Measurements from ENCODE around the gene USH2A.
A peak's percentile ranks its signal among the peaks of the same experiment; 100 is the strongest.

The USH2A gene

GRCh38 chr1:215842905-215843304 lies 580.3 kb downstream of the USH2A start:
- no peak for FAIRE-seq

DNA sequence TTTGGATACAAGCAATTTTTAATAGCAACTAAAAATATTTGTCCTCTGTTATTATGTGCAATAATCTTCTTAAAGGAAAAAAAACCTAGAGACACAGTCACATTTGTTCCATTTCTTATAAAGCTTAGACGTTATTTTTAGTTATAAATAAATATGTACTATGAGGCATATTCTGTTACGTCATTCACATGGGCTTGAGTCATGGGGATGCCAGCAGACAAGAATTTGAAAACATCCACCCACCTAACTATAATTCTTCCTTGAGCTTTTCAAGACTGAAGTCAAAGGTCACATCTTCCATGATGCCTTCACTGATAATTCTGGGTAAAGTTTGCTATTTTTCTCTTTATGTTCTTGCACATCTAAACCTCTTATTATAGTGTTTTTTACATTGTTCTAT lies 587.3 kb downstream of the USH2A start:
- no peak for FAIRE-seq

- FAIRE-seq: no peak
Measured at GRCh38 chr1:215833941-215834729, 589.1 kb downstream of the USH2A start.

- FAIRE-seq: no peak
Measured at GRCh38 chr1:215830226-215830810, 592.9 kb downstream of the USH2A start.

GRCh38 chr1:215825056-215825455 lies 598.2 kb downstream of the USH2A start:
- FAIRE-seq: no peak

GRCh38 chr1:215824245-215824644 lies 599.0 kb downstream of the USH2A start:
- no peak for FAIRE-seq

DNA sequence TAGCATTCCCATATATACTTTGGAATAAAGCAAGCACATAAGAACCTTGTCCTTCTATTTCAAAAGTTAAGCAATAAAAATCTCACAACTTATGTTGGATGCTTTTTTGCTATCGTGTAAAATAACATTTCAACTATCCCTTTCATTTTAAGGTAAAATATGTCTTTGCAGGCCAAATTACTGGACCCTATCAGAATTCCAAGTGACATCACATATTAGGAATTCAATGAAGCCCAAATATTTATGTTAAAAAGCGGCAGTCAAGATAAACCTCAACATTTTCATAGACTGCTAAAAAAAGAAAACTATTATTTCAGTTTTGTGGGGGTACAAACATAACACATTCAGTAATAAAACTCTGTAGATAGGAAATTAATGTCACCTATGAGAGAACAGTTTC lies 604.1 kb downstream of the USH2A start:
- FAIRE-seq: no peak

DNA sequence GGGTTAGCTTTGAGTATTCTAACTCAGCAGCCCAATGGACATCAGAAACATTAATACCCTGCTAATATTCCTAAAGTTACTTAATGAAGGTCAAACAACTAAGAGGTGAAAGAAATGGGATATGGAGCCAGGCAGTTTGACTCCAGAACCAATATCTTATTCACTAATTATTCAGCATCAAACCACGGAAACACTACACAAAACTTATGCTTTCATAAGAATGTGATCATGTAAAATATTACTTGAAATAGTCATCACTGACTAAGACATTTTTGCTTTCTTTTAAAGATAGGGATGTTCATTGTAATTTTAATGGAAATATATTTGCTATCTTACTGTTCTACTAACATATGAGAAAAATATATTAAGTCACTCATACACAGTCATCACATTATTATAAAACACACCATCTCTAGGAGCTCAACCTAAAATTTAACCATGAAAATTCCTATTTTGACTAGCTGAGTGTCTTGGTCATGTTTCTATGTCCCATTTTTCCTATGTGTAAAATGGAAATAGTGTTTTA lies 615.3 kb downstream of the USH2A start:
- FAIRE-seq: no peak

DNA sequence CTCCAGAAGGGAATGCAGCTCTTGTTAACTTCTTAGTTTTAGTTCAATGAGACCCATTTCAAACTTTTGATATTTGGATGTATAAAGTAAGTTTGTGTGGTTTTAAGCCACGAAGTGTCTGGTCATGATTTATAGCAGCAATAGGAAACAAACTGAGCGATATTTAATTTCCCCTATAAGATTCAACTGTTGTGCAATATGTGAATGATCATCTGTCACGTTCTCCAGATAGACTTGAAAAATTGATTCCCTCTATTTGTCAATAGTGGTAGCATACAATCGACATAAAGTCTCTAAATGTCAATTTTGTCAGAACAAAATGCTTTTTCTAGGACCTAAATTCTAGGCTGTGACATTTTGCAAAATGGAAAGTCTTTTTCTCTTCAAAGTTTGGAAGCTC lies 616.0 kb downstream of the USH2A start:
- no peak for FAIRE-seq

DNA sequence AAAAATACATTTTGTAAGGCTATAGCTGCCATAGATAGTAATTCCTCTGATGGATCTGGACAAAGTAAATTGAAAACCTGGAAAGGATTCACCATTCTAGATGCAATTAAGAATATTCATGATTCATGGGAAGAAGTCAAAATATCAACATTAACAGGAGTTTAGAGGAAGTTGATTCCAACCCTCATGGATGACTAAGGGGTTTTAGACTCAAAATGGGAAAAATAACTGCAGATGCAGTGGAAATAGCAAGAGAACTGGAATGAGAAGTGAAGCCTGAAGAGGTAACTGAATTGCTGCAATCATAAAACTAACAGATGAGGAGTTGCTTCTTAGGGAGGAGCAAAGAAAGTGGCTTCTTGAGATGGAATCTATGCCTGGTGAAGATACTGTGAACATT lies 625.4 kb downstream of the USH2A start:
- FAIRE-seq: no peak

GRCh38 chr1:215794156-215794555 lies 629.1 kb downstream of the USH2A start:
- FAIRE-seq: no peak

DNA sequence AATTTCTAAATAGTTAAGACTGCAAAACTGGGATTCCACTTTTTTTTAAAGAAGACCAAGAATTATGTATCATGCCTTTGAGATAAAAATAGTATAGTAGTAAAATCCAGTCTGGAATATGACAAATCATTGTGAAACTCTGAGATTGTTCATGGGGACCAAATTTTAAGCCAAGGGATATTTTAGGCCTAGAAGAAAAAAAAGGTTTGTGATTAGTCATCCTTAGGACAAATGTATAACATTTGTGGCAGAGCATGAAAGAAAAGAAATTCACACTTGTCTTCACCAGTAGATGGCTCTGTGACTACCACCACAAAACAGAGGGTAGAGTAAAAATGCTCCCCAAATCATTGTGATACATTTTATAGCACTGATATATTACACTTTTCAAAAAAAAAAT lies 630.1 kb downstream of the USH2A start:
- peak; percentile 19 for FAIRE-seq

DNA sequence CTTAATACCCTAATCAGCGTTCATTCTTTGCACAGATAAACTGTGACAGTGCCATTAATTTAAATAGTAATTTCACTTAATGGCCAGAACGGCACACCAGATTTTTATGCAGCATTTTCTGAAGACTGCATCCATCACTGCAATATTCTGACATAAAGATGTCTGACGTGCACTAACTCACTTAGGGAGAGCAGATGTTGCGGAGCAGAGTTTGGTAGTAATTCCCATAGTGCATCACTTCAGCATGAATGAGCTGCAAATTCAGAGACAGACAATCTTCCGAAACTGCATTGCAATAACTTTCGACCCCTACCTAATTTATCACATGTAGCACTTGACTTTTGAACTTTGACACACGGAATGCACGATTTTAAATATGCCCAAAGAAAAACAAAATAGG lies 630.8 kb downstream of the USH2A start:
- no peak for FAIRE-seq

- no peak for FAIRE-seq
Measured at GRCh38 chr1:215789981-215790380, 633.3 kb downstream of the USH2A start.

DNA sequence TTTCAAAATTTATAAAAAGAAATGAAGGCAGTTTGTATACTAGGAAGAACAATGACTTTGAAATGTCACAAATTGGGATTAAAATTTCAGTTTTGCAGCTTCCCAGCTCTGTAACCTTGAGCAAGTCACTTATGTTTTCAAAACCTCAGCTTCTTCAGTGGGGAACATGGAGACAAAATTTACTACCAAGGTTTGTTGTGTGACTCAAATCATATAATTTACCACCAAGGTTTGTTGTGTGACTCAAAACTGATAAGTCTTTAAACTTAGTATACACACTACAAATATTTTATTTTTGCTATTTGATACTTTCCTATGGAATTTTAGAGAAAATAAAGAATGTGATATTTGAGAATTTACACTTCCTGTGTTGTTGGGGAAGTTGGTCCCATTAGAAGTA lies 636.3 kb downstream of the USH2A start:
- FAIRE-seq: no peak

DNA sequence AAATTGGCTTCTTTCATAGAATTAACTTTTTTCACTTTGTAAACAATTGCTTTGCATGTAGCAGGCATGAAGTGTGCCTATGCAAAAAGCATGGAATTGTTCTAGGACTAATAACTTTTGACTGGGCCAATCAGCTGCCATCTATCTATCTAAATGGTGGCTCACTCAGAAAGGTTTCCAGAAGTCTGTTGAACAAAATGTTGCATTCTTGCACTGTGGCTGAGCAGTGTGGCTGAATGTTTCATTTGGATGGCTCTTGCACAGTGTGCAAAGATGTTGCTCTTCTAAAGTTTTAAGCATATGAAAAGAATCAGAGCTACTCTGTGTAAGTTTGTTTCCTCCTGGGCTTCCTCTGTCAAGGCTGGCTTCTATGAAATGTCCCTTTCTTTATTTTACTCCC lies 642.6 kb downstream of the USH2A start:
- FAIRE-seq: no peak

- FAIRE-seq: no peak
Measured at GRCh38 chr1:215780139-215780538, 643.1 kb downstream of the USH2A start.

DNA sequence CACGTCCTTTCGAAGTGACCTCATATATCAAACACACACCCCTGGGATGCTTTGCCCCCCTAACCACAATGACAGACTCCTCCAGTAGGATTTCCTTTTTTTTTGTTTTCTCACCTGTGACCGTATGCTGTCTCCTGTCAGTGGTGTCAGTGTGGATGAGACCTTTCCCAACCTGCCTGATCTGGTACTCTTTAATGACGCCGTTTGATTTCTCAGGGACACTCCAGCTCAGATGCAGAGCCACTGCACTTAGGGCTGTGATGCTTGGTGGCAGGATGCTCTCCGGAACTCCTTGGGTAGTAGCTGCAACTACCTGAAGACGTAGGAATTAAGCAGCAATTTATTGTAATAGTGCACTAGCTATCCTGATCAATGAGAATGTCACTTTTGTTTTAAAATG lies 643.5 kb downstream of the USH2A start:
- FAIRE-seq: no peak

DNA sequence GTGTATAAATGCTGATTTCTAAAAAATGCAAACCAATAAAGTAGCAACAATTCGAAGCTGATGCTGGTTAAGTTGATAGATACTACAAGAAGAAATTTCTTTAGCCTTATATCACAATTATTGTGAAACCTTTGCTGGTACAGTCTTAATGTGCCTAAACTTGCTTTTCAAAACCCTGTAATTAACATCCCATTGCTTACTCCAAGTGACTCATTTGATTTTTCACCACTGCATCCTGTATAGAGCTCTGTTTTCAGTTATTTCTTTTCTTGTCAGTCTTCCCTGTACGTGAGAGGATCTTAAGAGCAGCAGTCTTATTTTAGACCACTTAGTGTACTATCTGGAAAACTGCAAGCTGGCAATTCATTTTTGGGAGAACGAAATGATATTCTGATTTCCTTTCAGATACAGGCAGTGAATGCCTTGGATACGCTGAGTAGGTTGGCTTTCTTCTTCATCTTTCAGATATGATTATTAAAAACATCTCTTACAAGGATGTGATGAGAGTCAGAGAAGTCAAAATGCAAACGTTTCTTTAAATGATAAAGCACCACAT lies 645.8 kb downstream of the USH2A start:
- no peak for FAIRE-seq

- FAIRE-seq: no peak
Measured at GRCh38 chr1:215776336-215776735, 646.9 kb downstream of the USH2A start.

DNA sequence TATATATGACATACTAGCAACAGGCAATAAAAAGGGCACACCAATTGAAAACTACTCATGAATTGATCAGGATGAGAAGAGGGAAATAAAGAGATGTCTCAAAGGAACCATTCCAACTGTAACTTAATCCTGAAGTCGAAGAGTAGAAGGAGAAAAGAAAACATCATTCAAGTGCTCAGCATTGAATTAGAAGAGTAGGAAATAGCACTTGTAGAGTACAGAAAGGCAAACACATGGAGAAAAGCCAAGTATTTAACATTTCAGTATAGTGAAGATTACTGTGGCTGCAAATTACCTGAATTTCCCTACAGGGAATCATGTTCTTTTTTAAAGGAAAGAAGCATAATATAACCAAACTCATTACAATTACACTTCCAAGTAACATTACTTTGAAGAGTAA lies 651.1 kb downstream of the USH2A start:
- no peak for FAIRE-seq

DNA sequence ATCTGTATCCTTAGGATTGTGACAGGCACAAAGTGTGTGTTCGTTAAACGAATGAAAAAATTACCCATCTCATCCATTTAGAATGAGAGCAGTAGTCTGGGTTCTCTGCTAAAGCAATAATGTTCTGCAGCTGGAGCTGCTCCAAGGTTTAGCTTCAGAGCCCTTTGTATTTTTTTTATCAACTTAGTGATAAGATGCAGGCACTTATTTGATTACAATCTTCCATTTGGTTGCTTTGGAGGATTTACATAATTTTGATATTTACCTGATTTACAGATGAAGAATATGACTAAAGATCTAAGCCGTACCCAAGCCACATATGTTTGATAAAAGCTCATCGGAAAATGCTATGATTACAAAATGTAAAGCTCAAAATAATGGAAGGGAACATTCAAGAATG lies 654.9 kb downstream of the USH2A start:
- no peak for FAIRE-seq

GRCh38 chr1:215767761-215768160 lies 655.5 kb downstream of the USH2A start:
- FAIRE-seq: no peak

- FAIRE-seq: no peak
Measured at GRCh38 chr1:215766521-215766920, 656.7 kb downstream of the USH2A start.
